NCI-H2196 treated with DMSO at 0.1 percent for 48 hours (cell line): ENCODE measurements around the gene SPTSSB.

Experiments
- DNase-seq: peaks from one replicate; lab custom pipeline; 2025; ENCODE audit not compliant: unreplicated experiment; lab: John Stamatoyannopoulos, UW

SPTSSB gene

DNA sequence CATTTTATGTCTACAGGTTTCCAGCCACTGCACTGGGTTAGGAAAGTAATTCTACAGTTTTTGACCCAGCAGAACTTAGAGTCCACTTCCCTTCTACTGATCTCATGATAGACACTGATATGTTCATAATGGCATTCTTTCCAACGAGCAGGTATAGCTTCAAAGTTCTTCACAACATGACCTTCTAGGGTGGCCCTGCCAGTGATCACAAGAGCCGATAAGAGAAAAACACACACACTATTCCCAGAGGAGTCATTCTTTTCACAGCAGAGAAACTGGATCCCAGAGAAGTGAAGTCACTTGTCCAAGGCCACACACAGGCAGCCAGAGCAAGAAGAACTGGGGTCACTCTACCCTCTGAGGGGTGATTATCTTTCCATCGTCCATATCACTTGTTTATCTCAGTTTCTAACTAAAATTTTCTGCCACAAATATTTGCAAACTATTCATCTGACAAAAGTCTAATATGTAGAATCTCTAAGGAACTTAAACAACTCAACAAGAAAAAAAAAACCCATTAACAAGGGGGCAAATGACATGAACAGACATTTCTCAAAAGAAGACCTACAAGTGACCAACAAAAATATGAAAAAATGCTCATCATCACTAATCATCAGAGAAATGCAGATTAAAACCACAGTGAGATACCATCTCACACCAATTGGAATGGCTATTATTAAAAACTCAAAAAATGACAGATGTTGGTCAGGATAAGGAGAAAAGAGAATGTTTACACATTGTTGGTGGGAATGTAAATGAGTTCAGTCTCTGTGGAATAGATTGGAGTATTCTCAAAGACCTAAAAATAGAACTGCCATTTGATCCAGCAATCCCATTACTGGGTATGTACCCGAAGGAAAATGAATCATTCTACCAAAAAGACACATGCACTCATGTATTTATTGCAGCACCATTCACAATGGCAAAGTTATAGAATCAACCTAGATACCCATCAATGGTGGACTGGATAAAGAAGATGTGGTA, 31.5 kb downstream of the SPTSSB start:
- DNase-seq, result no peak

DNA sequence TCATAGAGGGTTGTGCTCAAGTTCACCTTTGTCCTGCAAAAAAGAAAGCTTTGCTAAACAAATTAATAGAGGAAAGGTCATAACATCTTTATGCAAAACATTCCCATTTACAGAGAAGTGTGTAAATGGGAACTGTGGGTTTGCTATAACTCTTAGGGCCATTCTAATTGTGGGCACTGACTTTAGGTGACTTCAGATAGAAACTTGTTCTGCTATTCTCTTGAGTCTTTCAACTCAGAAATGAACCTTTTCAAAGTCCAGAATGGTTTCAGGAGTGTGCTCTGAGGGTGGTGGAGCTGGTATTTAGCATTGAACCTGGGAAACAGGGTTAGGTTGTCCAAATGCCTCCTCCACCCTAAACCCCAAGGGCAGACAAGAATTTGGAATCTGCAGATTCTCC, 34.0 kb downstream of the SPTSSB start:
- DNase-seq, result no peak

DNA sequence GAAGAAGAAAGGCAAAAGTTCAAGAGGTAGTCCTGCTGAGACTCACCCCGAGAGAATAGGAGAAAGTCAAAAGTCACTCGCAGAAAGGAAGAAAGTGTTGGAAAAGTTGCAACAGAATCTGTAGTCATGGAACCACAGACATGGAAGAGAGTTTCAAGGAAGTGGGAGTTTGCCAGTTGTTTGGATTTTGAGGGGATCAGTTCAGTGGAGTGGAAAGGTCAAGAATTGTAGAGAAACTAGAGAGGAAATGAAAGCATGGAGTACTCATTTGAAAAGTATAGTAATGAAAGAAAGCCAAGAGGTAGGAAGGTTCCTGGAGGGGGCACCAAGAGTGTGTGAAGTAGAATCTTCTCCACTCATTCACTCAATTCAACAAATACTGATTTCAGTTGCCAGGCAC, 34.7 kb downstream of the SPTSSB start:
- DNase-seq, result no peak

DNA sequence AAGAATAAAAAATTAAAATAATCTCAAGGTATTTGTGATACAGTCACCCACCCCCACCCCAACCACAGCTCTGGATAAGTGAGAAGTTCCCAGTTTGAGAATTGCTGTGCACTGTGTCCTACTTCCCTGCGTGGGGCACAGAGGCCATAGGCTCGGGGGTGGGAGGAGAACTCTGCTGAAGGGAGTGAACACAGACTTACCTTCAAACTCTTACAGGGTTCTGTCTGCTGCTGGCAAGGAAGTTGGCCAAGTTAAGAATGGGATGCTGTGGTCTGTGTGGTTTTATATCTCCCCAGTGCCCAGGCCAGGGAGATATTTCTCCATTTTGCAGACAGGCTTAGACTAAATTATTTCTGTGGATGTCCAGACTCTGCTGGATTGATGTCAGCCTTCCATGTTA, 37.6 kb downstream of the SPTSSB start:
- no peak for DNase-seq

DNA sequence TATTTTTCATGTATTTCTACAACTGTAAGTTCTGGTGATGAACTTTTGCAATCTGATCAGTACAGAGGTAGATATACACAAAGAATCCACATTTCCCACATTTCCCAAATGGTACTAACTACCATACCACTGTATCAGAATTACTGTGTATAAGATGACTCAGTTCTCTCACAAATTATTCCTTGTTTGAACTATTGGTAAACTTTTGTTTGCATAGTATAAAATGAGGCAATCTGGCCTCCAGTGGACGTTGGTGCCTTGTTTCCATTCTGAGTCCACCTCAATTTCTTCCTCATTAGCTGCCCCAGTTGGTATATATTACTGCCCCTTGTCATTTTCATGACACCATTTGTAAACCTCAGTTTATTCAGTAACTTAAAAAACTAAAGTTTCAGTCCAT, 38.5 kb downstream of the SPTSSB start:
- no peak for DNase-seq

DNA sequence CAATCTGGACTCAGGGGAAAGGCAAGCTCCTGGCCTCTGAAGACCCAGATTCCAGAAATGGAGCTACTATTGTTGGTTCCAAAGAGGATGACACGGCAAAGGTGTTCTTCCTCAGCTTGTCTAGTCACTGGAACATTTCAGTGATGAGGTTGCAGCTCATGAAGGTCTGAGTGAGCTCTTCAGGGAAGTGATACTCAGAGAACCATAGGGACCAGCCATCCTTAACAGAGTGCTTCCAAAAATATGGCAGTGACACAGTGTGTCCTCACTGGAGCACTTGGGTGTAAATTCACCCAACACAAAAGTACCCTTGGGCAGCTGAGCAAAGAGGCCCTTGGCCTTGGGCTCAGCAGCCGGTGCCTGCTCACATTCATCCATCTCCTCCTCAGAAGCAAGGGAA, 46.3 kb downstream of the SPTSSB start:
- DNase-seq, result no peak

DNA sequence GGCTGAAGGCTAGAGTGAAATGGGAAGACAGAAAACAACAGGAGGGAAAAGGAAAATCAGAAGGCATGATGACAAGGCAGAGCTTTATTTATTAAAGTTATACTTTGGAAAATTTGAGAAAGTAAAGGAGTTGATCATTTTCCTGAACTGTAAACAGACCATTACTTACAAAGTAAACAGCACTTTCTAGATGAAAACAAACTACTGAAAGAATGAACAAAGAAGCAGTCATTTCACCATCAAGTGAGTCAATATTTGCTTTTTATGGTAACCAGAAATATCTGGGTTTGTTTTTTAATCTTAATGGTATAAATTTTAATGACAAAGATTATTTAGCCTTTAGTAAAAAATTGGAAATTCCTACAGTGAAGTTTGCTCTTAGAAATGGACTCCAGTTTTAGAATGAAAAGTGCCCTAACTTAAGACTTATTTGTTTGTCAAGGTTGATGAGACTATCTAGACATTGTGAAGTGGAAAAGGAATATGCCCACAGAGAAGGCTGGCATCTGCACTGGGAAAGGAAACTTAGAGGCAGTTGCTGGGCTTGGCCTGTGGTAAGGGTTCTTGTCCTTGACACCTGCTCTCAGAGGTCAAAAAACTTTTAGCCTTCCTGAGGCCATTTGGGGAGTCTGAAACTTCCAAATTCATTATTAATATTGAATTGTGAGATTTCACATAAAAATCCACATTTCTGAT, 47.2 kb downstream of the SPTSSB start:
- DNase-seq, result no peak

DNA sequence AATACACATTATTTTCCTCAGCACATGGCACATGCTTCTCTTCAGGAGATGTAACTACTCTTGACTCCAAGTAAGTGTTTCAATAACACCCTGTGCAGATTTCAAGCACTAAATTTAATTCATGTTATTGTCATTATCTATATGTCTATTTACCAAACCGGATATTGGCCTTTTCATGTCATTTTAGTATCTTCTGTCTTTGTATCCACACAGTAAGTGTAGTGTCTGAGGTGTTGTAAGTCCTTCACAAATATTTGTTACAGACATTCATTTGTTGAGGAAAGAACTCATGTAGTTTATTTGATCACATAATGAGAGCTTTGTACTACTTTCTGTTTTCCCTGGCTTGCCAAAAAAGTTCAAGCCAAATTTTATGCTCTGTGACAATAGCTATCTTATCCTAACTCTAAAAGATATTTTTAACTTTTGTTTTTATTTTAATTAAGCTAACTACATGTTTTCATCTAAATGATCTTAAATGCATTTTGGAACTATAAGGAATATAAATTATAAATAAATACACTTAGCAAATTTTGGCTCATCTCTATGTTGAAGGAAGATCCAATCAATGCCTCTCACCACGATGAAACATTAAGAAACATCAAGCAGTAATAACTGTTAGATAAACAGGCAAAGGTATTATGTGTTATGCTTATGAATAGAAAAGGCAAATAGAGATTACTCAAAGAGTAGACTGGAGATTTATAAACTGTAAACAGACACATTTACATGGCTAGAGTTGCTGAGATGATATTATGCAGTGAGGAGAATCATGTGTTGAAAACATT, 48.3 kb downstream of the SPTSSB start:
- DNase-seq, result no peak

DNA sequence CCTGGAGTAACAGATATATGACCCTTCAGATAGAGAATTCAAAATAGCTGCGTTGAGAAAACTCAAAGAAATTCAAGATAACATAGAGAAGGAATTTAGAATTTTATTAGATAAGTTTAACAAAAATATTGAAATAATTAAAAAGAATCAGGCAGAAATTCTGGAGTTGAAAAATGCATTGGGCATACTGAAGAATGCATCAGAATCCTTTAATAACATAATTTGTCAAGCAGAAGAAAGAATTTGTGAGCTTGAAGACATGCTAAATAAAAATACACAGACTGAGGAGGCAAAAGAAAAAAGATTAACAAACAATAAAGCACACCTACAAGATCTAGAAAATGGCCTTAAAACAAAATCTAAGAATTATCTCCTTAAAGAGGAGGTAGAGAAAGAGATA, 50.5 kb downstream of the SPTSSB start:
- no peak for DNase-seq

DNA sequence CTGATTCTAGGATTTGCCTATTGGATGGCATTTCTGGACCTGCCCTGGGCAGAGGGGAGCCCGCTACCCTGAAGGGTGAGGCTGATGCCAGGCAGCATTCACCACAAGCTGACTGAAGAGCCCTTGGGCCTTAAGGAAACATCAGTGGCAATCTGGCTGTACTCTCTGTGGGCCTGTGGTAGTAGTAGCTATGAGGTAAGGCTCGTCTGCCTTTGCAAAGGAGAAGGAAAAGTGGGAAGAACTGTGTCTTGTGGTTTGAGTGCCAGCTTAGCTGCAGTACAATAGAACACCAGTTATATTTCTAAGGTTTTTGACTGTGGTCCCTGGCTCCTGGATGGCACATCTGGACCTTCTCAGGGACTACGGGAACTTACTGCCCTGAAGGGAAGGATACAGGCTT, 51.5 kb downstream of the SPTSSB start:
- DNase-seq, result no peak

DNA sequence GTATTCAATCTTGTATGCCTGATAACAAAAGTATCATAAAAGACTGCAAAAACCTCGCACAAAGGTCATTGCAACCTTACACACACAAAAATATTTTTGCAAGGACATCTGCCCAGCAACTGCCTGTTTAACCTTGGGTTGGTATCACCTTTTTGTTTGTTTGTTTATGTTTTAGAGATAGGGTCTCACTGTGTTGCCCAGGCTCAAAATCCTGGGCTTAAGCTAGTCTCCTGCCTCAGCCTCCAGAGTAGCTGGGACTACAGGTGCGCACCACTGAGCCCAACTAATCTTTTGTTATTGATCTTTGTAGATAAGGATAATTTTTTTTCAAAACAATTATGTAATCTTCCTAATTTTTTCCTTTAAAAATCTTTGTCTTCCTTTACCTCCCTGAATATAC, 54.2 kb downstream of the SPTSSB start:
- no peak for DNase-seq

DNA sequence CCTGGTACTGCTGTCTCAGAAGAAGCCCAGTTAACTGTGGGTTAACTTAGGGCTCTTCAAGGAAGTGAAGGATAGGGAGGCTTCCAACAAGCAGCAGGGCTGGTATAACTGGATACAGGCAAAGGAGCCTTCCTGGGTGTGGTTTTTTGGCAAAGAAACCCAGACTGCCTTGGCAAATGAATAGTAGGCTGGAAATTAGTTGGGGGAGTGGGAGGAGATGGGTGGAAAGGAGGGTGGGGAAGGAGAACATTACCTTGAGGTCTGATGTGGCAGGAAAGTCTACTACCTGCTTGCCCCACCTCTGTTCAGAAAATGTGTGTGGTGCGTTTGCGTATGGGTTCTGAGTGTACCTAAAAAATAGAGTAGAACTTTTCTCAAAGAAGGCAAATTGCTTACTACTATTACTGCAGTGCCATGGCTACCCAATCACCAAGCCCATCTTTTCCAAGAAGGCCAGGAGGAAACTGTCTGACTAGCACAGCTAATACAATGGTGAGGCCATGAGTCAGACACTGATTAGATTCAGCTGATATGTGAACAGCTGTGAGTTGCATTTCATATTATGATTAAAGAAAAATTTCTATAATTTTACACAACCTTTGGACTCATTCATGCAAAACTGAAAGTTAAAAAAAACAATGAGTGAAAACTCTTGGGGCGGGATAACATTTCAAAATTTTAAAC, 55.2 kb downstream of the SPTSSB start:
- no peak for DNase-seq

DNA sequence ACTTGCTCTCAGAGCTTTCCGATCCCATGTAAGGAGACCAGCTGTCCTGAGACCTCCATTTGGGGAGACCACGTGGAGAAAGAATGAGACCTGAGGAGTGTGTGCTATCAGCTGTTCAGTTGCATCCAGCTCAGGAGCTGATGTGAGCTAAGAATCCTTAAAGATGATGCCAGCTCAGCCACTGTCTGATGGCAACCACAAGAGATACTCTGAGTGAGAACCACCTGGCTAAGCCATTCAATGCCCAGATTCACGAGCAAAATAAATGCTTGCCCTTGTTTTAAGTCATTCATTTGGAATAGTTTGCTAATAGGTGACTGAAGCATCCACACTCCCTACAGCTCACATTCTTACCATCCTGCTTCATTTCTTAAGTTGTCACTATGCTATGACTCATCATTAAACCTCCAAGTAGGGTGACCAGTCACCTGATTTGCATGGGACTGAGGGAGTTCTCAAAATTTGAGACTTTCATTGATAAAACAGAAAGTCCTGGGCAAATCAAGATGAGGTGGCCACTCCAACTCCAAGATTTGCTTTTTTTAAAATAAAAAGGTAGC, 56.4 kb downstream of the SPTSSB start:
- DNase-seq, result no peak

DNA sequence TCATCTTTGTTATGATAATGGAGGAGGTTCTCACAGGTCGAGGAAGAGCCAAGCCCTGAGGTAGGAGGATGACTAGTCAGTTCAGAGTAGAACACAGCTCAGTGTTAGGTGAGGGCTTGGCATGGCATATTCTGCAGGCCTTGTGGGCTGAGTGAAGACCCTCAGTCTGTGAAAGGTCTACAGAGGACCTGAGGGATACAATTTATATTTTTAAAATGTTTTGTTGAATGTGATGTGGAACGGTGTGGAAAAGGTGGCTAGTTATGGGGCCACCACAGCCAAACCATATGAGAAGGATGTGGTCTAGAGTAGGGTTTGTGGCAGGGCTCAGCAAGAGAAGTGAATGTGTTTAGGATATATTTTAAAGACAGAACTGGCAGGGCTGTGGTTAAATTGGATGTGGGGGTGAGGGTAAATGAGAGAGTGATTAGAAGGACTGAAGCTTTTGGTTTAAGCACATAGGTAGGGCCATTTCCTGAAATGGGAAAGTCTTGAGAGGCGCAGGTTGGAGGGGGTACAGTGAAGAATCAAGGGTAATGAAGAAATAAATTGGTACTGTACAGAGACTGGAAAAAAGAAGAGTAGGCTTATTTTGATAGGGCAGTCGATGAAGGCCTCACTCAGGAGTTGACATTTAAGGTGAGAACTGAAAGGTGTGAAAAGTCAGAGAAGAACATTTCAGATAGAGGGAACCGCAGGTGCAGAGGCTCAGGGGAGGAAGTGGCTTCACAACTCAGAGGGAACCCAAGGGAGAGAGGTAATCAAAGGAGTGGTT, 60.5 kb downstream of the SPTSSB start:
- no peak for DNase-seq

DNA sequence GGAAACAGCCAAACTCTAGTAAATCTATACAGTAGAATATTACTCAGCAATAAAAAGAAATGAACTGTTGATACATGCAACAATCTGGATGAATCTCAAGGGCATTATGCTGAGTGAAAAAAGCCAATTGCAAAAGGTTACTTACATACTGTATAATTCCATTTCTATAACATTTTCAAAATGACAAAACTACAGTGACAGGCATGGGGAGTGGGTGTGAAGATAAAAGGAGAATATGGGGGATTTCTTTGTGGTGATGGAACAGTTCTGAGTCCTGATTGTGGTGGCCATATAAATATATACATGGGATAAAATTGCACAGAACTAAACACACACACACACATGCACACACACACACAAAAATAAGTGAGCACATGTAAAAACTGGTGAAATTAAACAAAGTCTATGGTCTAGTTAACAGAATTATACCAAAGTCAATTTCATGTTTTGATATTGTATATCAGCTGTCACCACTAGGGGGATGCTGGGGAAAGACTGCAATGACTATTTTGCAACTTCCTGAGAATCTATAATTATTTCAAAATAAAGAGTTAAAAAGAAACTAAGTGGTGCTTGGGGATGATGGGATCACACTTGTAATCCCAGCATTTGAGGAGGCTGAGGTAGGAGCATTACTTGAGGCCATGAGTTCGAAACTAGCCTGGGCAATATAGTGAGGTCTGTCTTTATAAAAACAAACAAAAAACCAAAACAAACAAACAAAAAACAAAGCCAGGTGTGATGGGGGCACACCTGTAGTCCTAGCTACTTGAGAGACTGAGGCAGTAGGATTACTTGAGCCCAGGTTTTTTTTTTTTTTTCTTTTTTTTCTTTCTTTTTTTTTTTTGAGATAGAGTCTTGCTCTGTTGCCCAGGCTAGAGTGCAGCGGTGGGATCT, 66.0 kb downstream of the SPTSSB start:
- no peak for DNase-seq

DNA sequence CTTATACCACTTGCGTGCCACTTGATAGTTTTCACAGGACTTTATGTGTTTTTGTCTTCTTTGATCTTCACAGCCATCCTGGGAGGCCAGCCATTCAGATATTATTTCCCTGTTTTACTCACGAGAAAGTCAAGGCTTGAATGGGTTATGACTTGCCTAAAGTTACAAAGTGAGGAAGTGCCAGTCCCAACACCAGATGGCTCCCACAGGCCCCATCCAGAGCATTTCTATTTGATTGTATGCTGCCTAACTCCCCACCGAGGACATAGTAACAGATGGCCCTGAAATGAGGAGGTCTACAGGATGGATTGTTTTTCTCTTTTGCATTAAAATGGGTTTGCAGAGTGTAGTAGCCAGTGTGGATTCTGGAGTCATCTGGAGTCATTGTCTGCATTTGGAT, 74.5 kb downstream of the SPTSSB start:
- no peak for DNase-seq

DNA sequence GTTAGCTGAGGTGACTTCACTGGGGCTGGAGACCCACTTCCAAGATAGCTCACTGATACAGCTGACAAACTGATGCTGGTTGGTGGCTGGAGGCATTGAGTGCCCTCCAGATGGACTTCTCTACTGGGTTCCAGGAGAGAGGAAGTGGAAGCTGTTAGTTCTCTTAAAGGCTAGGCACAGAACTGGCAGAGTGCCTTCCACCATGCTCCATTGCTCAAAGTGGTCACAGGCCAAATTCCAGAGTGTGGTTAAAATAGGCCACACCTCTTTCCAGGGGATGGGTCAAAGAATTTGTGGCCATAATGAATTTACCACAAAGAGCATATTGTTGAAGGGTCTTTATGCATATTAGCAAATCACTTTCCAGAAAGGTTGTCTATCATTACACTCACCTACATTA, 76.0 kb downstream of the SPTSSB start:
- no peak for DNase-seq
